ENCODE results near the gene MYL7.

GRCh38 chr7:44184873-44185446 is 43.8 kb upstream of the MYL7 start:
- TF ChIP-seq CSDC2 (CRISPR knock-in tag; IDR thresholded peaks at IDR 0.05) (no peak), GLIS3 (CRISPR knock-in tag; IDR thresholded peaks at IDR 0.05) (no peak), PATZ1 (CRISPR knock-in tag; IDR thresholded peaks at IDR 0.05; ENCODE audit: borderline replicate concordance) (no peak), OSR1 (CRISPR knock-in tag; IDR thresholded peaks at IDR 0.05) (no peak), ARNTL (CRISPR knock-in tag; IDR thresholded peaks at IDR 0.05; ENCODE audit: borderline replicate concordance, low read depth) (no peak)

Measured in SK-N-SH treated with all-trans-retinoic acid at 6 μM for 48 hours (cell line).